Fibroblast of villous mesenchyme (primary cell): ENCODE measurements around the gene SYNDIG1L. TPM values are rescaled to one million over a fixed set of nuclear protein-coding genes. Genes with fewer than 3 reads are reported as not detected.

Experiments used
- DNase-seq: peaks from one replicate; pipeline ENCODE4 v3.0.0-alpha.2; 2010; ENCODE audit warnings: low read depth
- H3K4me3 ChIP-seq: 2 replicates; pipeline ENCODE4 v1.5.1; 2011; ENCODE audit warnings: low read depth, mild to moderate bottlenecking, low read length
- CTCF ChIP-seq: IDR thresholded peaks from 2 replicates; pipeline ENCODE4 v1.5.1; 2012; ENCODE audit warnings: low read depth, mild to moderate bottlenecking, low read length; ENCODE audit not compliant: insufficient read depth
- total RNA-seq: library from RNA; depleted of rRNA; stranded (reverse); fragments of >200 nt; gene quantifications from 2 replicates; pipeline ENCODE4 v1.2.3, GENCODE V29; 2012

Gene SYNDIG1L
- total RNA-seq, 1 donor, result not detected

- TF ChIP-seq CTCF, result no peak
- no peak overlapping the region for H3K4me3 ChIP-seq
- no peak for DNase-seq
Measured at GRCh38 chr14:74464785-74465184, 38.8 kb upstream of the SYNDIG1L start.

- TF ChIP-seq CTCF, result no peak
- no peak for DNase-seq
- H3K4me3 ChIP-seq, result no peak overlapping the region
Measured at GRCh38 chr14:74463697-74464096, 37.7 kb upstream of the SYNDIG1L start.

GRCh38 chr14:74462993-74463392 is 37.0 kb upstream of the SYNDIG1L start:
- no peak for TF ChIP-seq CTCF
- no peak for DNase-seq
- no peak overlapping the region for H3K4me3 ChIP-seq

- TF ChIP-seq CTCF, result no peak
- no peak overlapping the region for H3K4me3 ChIP-seq
- DNase-seq, result no peak
Measured at GRCh38 chr14:74459976-74460375, 34.0 kb upstream of the SYNDIG1L start.

GRCh38 chr14:74459289-74459946 is 33.4 kb upstream of the SYNDIG1L start:
- no peak overlapping the region for H3K4me3 ChIP-seq
- peak; percentile 77 for TF ChIP-seq CTCF
- peak; percentile 46 for DNase-seq

GRCh38 chr14:74457565-74457895 is 31.5 kb upstream of the SYNDIG1L start:
- no peak for DNase-seq
- no peak for TF ChIP-seq CTCF
- H3K4me3 ChIP-seq, result no peak overlapping the region
